Lower leg skin (tissue), 4 donors: ENCODE measurements around the gene TIMP1. TPM values are rescaled to one million over a fixed set of nuclear protein-coding genes. Genes with fewer than 3 reads are reported as not detected.
"Not testable (repeated sequence)": the region's sequence is repeated elsewhere in the genome, so short reads cannot be mapped to it uniquely, and the experiment has no call there.

Experiments
- DNase-seq, 2 donors: peaks; one replicate each; pipeline ENCODE4 v3.0.0-alpha.2; 2019; ENCODE audit warnings: low spot score in 2 of 2
- H3K4me3 ChIP-seq: fragments of 200-600 bp; sonication (generic); 2 replicates; pipeline ENCODE4 v1.5.1; 2017; ENCODE audit warnings: mild to moderate bottlenecking, low read depth; ENCODE audit not compliant: poor library complexity, severe bottlenecking
- CTCF ChIP-seq, 3 donors: fragments of 450-650 bp; IDR thresholded peaks; one replicate each; pipeline ENCODE4 v1.5.1; 2016; ENCODE audit warnings: antibody characterized with exemption in 3 of 3, mild to moderate bottlenecking in 3 of 3, moderate library complexity in 2 of 3
- POLR2A ChIP-seq, 2 donors: fragments of 450-650 bp; IDR thresholded peaks; one replicate each; pipeline ENCODE4 v1.6.1; 2016 to 2017; ENCODE audit warnings: antibody characterized with exemption in 2 of 2, mild to moderate bottlenecking in 1 of 2, moderate library complexity in 1 of 2
- WGBS, 2 donors: methylation state at CpG; one replicate each; pipeline ENCODE4 v1.1.5; 2018; 5-methylcytosine and 5-hydroxymethylcytosine counted together
- intact Hi-C: fragments of 100-400 bp; cut with DNase I; formaldehyde crosslinking; loops from one replicate; pipeline ENCODE4 v1.15.0; 2023; ENCODE audit warnings: low total_unique reads
- total RNA-seq, 4 donors: library from RNA; depleted of rRNA; stranded (reverse); fragments of >200 nt; gene quantifications; one replicate each; pipeline ENCODE4 v1.1.0, GENCODE V29; 2016

Gene TIMP1
- total RNA-seq, 4 donors from 2014 or later, result 27.5 to 82.1 (median 53.5) TPM

- no peak for TF ChIP-seq POLR2A (IDR thresholded peaks at IDR 0.05)
- TF ChIP-seq CTCF (IDR thresholded peaks at IDR 0.05), result no peak
- no peak for DNase-seq
- WGBS, 2 donors, result 76 to 93% methylated on average over 3 of the region's 3 CpGs
- H3K4me3 ChIP-seq, result no peak overlapping the region
- intact Hi-C loops, result no loop called here
These were observed 15.0 kb downstream of the TIMP1 start for GRCh38 chrX:47597222-47597621.

DNA sequence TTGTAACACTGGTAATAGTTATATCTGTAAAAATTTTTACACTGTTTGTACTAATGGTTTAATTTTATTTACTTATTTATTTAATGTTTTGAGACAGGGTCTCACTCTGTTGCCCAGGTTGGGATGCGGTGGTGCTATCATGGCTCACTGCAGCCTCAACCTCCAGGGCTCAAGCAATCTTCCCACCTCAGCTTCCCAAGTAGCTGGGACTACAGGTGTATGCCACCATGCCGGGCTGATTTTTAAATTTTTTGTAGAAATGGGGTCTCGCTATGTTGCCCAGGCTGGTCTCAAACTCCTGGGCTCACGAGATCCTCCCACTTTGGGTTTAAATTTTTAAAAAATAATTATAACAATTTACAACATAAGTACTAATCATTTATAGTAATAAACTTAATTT is 20.9 kb downstream of the TIMP1 start:
- intact Hi-C loops, H3K4me3 ChIP-seq, DNase-seq: not testable (repeated sequence)
- 92 to 97% methylated on average over 4 of the region's 4 CpGs for WGBS, 2 donors

DNA sequence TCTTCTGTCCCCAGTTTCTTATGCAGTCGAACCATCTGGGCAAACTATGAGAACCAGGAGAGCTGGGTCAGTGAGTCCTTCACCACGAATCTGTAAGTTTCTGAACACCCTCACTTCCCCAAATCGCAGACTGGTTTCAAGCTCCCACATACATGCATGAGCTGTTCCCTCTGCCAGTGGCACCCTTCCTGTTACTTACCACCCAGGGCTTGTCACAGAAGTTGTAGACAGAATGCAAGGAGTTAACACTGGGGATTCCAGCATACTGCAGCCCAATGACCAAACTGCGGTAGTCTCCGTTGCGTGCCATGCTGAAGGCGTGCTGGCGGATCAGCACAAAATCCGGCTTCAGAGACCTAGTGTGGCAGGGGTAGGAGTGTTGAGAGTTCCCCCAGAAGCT is 22.8 kb downstream of the TIMP1 start:
- DNase-seq, result peak in 1 of 2 donors; percentile 57
- WGBS, 2 donors, result 60 to 70% methylated on average over 3 to 9 of the region's 9 CpGs
- TF ChIP-seq CTCF (IDR thresholded peaks at IDR 0.05) (no peak), POLR2A (IDR thresholded peaks at IDR 0.05) (no peak)
- intact Hi-C loops, result no loop called here
- no peak overlapping the region for H3K4me3 ChIP-seq

- DNase-seq, result no peak
- intact Hi-C loops, result no loop called here
- H3K4me3 ChIP-seq, result no peak overlapping the region
- no peak for TF ChIP-seq POLR2A (IDR thresholded peaks at IDR 0.05)
- TF ChIP-seq CTCF (IDR thresholded peaks at IDR 0.05), result no peak
These were observed 24.9 kb downstream of the TIMP1 start for GRCh38 chrX:47607091-47607490.

DNA sequence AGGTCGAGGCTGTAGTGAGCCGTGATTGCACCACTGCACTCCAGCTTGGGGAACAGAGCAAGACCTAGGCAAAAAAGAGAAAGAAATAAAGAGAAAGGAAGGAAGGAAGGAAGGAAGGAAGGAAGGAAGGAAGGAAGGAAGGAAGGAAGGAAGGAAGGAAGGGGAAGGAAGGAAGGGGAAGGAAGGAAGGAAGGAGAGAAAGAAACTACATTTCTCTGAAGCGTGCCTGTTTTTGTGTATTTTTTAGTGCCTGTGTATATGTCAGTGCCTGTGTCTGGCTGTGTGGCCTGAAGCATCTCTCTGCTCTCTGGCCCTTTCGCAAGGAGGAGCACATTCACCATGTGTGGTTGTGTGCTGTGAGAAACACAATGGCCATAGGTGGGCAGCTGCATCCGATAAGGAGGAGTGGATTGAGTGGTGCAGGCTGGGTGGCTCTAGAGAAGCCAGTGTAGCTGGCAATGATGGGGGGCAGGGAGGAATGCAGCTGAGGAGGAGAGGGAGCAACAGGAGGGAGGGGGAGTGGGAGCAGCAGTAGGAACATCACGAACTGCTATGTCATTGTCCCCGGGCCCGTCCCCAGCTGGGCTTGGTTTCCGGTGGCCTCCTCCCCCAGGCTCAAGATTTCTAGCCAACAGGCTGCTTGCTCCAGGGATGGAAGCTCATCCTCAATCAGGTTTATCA is 26.0 kb downstream of the TIMP1 start:
- H3K4me3 ChIP-seq, result no peak overlapping the region
- TF ChIP-seq CTCF (IDR thresholded peaks at IDR 0.05) (no peak), POLR2A (IDR thresholded peaks at IDR 0.05) (no peak)
- 51 to 62% methylated on average over 7 to 9 of the region's 9 CpGs for WGBS, 2 donors
- peak in 1 of 2 donors; percentile 78 for DNase-seq
- intact Hi-C loops, result no loop called here

- WGBS, 2 donors, result 75 to 88% methylated on average over 4 of the region's 4 CpGs
- H3K4me3 ChIP-seq, result no peak overlapping the region
- DNase-seq, result peak in 1 of 2 donors; percentile 42
- intact Hi-C loops, result no loop called here
- no peak for TF ChIP-seq POLR2A (IDR thresholded peaks at IDR 0.05)
- TF ChIP-seq CTCF (IDR thresholded peaks at IDR 0.05), result no peak
These were observed 28.3 kb downstream of the TIMP1 start for GRCh38 chrX:47610511-47610910.
